ENCODE data around the gene SYTL2. TPM values are rescaled to one million over a fixed set of nuclear protein-coding genes. Genes with fewer than 3 reads are reported as not detected.

The SYTL2 gene
- total and polyA plus RNA-seq, 12 donors = 2.9 to 16.1 (median 5.1) TPM

- ATAC-seq (no peak), DNase-seq (no peak)
- Histone ChIP-seq H3K4me3 (no peak overlapping the region), H3K27me3 (no peaks in the 10 kb centered on the region), H3K9me3 (peaks cover 0 to 15% (median 0%) of the 10 kb centered on the region in 11 donors), H3K27ac (no peak overlapping the region), H3K36me3 (no peaks in the 10 kb centered on the region), H3K4me1 (peaks cover 0 to 8% (median 0%) of the 10 kb centered on the region in 9 donors)
- TF ChIP-seq, protein P1, sequence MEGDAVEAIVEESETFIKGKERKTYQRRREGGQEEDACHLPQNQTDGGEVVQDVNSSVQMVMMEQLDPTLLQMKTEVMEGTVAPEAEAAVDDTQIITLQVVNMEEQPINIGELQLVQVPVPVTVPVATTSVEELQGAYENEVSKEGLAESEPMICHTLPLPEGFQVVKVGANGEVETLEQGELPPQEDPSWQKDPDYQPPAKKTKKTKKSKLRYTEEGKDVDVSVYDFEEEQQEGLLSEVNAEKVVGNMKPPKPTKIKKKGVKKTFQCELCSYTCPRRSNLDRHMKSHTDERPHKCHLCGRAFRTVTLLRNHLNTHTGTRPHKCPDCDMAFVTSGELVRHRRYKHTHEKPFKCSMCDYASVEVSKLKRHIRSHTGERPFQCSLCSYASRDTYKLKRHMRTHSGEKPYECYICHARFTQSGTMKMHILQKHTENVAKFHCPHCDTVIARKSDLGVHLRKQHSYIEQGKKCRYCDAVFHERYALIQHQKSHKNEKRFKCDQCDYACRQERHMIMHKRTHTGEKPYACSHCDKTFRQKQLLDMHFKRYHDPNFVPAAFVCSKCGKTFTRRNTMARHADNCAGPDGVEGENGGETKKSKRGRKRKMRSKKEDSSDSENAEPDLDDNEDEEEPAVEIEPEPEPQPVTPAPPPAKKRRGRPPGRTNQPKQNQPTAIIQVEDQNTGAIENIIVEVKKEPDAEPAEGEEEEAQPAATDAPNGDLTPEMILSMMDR (IDR thresholded peaks at IDR 0.05) = no peak
- intact Hi-C loops (cut with DNase I) = no loop called here
- 94 to 95% methylated on average over 2 of the region's 2 CpGs for WGBS, 2 donors
Measured at GRCh38 chr11:85848556-85848955, 37.6 kb upstream of the SYTL2 start.

GRCh38 chr11:85848006-85848405 lies 37.1 kb upstream of the SYTL2 start:
- Histone ChIP-seq H3K4me3 (no peak overlapping the region), H3K4me1 (peaks cover 0 to 8% (median 0%) of the 10 kb centered on the region in 9 donors), H3K27ac (no peak overlapping the region), H3K36me3 (no peaks in the 10 kb centered on the region), H3K9me3 (peaks cover 0 to 15% (median 0%) of the 10 kb centered on the region in 11 donors), H3K27me3 (no peaks in the 10 kb centered on the region)
- no peak for DNase-seq
- ATAC-seq = no peak
- WGBS, 2 donors = 93 to 94% methylated on average over 3 of the region's 3 CpGs
- TF ChIP-seq, protein P1 (IDR thresholded peaks at IDR 0.05) = no peak
- intact Hi-C loops (cut with DNase I) = no loop called here

GRCh38 chr11:85847436-85847835 lies 36.5 kb upstream of the SYTL2 start:
- Histone ChIP-seq H3K36me3 (no peaks in the 10 kb centered on the region), H3K9me3 (peaks cover 0 to 14% (median 0%) of the 10 kb centered on the region in 11 donors), H3K4me1 (peaks cover 0 to 8% (median 0%) of the 10 kb centered on the region in 9 donors), H3K27me3 (no peaks in the 10 kb centered on the region), H3K4me3 (no peak overlapping the region), H3K27ac (no peak overlapping the region)
- DNase-seq (no peak), ATAC-seq (no peak)
- TF ChIP-seq, protein P1 (IDR thresholded peaks at IDR 0.05) = no peak
- intact Hi-C loops (cut with DNase I) = no loop called here

DNA sequence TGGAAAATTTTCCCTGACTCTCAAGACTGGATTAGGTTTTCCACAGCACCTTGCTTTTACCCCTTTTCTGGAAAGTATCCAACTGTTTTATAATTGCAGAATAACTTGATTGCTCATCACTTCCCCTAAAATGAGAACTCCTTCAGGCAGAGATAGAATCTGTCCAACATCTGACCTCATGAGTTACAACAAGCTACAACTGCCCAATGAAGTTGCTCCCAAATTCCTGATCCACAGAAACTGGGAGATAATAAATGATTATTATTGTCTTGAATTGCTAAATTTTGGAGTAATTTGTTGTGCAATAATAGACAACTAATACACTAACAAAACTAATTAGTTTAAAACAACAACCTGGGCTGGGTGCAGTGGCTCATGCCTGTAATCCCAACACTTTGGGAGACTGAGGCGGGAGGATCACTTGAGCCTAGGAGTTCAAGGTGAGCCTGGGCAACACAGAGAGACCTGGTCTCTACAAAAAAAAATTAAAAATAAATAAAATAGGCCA lies 34.2 kb upstream of the SYTL2 start:
- intact Hi-C loops (cut with DNase I) = no loop called here
- TF ChIP-seq, protein P1 (IDR thresholded peaks at IDR 0.05) = no peak
- H3K9me3 ChIP-seq = peaks cover 0 to 10% (median 0%) of the 10 kb centered on the region in 11 donors
- ATAC-seq (no peak), DNase-seq (no peak)
- no peak overlapping the region for H3K4me3 ChIP-seq
- no peak overlapping the region for H3K27ac ChIP-seq
- no peaks in the 10 kb centered on the region for H3K27me3 ChIP-seq
- no peaks in the 10 kb centered on the region for H3K36me3 ChIP-seq
- H3K4me1 ChIP-seq = peaks cover 0 to 8% (median 0%) of the 10 kb centered on the region in 9 donors
- WGBS, 2 donors = 96 to 98% methylated on average over 1 of the region's 1 CpG
